CD4-positive, alpha-beta T cell treated with Interleukin-10 for 1 hour (primary cell): ENCODE measurements around the gene CLPTM1L.
"Not testable (repeated sequence)": the region's sequence is repeated elsewhere in the genome, so short reads cannot be mapped to it uniquely, and the experiment has no call there.

Experiments used
- DNase-seq: peaks from one replicate; pipeline ENCODE4 v3.0.0-alpha.2; 2020

CLPTM1L gene

GRCh38 chr5:1338506-1339070, 6.3 kb downstream of the CLPTM1L start:
- no peak for DNase-seq

- no peak for DNase-seq
Observed at GRCh38 chr5:1338196-1338490, 6.8 kb downstream of the CLPTM1L start.

- DNase-seq, result no peak
Observed at GRCh38 chr5:1337489-1338195, 7.3 kb downstream of the CLPTM1L start.

- no peak for DNase-seq
Observed at GRCh38 chr5:1336749-1337488, 8.0 kb downstream of the CLPTM1L start.

GRCh38 chr5:1336106-1336561, 8.8 kb downstream of the CLPTM1L start:
- no peak for DNase-seq

GRCh38 chr5:1335540-1336095, 9.3 kb downstream of the CLPTM1L start:
- no peak for DNase-seq

GRCh38 chr5:1334831-1335539, 9.9 kb downstream of the CLPTM1L start:
- DNase-seq, result no peak

GRCh38 chr5:1333986-1334385, 10.9 kb downstream of the CLPTM1L start:
- DNase-seq, result no peak

- peak; percentile 11 for DNase-seq
Observed at GRCh38 chr5:1333286-1333685, 11.6 kb downstream of the CLPTM1L start.

- no peak for DNase-seq
Observed at GRCh38 chr5:1332461-1333001, 12.4 kb downstream of the CLPTM1L start.

GRCh38 chr5:1331861-1332405, 13.0 kb downstream of the CLPTM1L start:
- no peak for DNase-seq

GRCh38 chr5:1330847-1331831, 13.8 kb downstream of the CLPTM1L start:
- no peak for DNase-seq

GRCh38 chr5:1330146-1330846, 14.6 kb downstream of the CLPTM1L start:
- no peak for DNase-seq

GRCh38 chr5:1329111-1329579, 15.8 kb downstream of the CLPTM1L start:
- no peak for DNase-seq

GRCh38 chr5:1328237-1329110, 16.4 kb downstream of the CLPTM1L start:
- DNase-seq, result not testable (repeated sequence)

GRCh38 chr5:1326901-1327756, 17.8 kb downstream of the CLPTM1L start:
- DNase-seq, result not testable (repeated sequence)

GRCh38 chr5:1326532-1326875, 18.4 kb downstream of the CLPTM1L start:
- DNase-seq, result not testable (repeated sequence)

GRCh38 chr5:1325870-1326531, 18.9 kb downstream of the CLPTM1L start:
- DNase-seq, result no peak
